HG03439 (cell line): ENCODE results near the gene GLB1L2.

ENCODE experiments used
- ATAC-seq: cut with Tn5 transposase; IDR thresholded peaks from one replicate; pipeline ENCODE4 v1.9.1; 2021; ENCODE audit warnings: mild to moderate bottlenecking, moderate library complexity; ENCODE audit not compliant: unreplicated experiment

GLB1L2 gene

GRCh38 chr11:134364261-134364660 is 32.5 kb downstream of the GLB1L2 start:
- ATAC-seq, result no peak

- no peak for ATAC-seq
Measured at GRCh38 chr11:134365011-134365925, 33.5 kb downstream of the GLB1L2 start.

GRCh38 chr11:134366254-134366653 is 34.5 kb downstream of the GLB1L2 start:
- ATAC-seq, result no peak

- ATAC-seq, result no peak
Measured at GRCh38 chr11:134367781-134368180, 36.0 kb downstream of the GLB1L2 start.

- no peak for ATAC-seq
Measured at GRCh38 chr11:134369656-134370525, 38.1 kb downstream of the GLB1L2 start.

GRCh38 chr11:134370526-134371435 is 39.0 kb downstream of the GLB1L2 start:
- no peak for ATAC-seq

GRCh38 chr11:134371436-134372185 is 39.8 kb downstream of the GLB1L2 start:
- ATAC-seq, result no peak

- no peak for ATAC-seq
Measured at GRCh38 chr11:134372536-134372935, 40.7 kb downstream of the GLB1L2 start.

- no peak for ATAC-seq
Measured at GRCh38 chr11:134372961-134373360, 41.2 kb downstream of the GLB1L2 start.

- ATAC-seq, result no peak
Measured at GRCh38 chr11:134373591-134374052, 41.8 kb downstream of the GLB1L2 start.

- no peak for ATAC-seq
Measured at GRCh38 chr11:134374171-134374570, 42.4 kb downstream of the GLB1L2 start.

- ATAC-seq, result no peak
Measured at GRCh38 chr11:134374891-134375550, 43.2 kb downstream of the GLB1L2 start.

GRCh38 chr11:134376150-134376921 is 44.5 kb downstream of the GLB1L2 start:
- no peak for ATAC-seq

- ATAC-seq, result no peak
Measured at GRCh38 chr11:134377876-134378275, 46.1 kb downstream of the GLB1L2 start.

GRCh38 chr11:134379241-134379640 is 47.5 kb downstream of the GLB1L2 start:
- no peak for ATAC-seq

- no peak for ATAC-seq
Measured at GRCh38 chr11:134380229-134380628, 48.4 kb downstream of the GLB1L2 start.

GRCh38 chr11:134380785-134381184 is 49.0 kb downstream of the GLB1L2 start:
- no peak for ATAC-seq

- ATAC-seq, result no peak
Measured at GRCh38 chr11:134382257-134382656, 50.5 kb downstream of the GLB1L2 start.

- ATAC-seq, result no peak
Measured at GRCh38 chr11:134382830-134383229, 51.0 kb downstream of the GLB1L2 start.
